SU-DHL-6 (cell line): ENCODE data around the gene ULK3.

ENCODE experiments used
- EZH2phosphoT487 ChIP-seq: fragments of 200-600 bp; sonication (generic), shearing (Covaris generic); conservative IDR thresholded peaks from 2 replicates; pipeline ENCODE4 v1.6.1; 2018; ENCODE audit warnings: mild to moderate bottlenecking, antibody characterized with exemption, low read length, moderate library complexity, mixed read lengths
- TF ChIP-seq, protein P1 (sequence below): fragments of 200-600 bp; sonication (generic); IDR thresholded peaks from one replicate; pipeline ENCODE4 v1.5.1; 2017; ENCODE audit warnings: antibody characterized with exemption, mild to moderate bottlenecking, low read length, moderate library complexity; ENCODE audit not compliant: insufficient read depth, poor library complexity, severe bottlenecking

DNA sequence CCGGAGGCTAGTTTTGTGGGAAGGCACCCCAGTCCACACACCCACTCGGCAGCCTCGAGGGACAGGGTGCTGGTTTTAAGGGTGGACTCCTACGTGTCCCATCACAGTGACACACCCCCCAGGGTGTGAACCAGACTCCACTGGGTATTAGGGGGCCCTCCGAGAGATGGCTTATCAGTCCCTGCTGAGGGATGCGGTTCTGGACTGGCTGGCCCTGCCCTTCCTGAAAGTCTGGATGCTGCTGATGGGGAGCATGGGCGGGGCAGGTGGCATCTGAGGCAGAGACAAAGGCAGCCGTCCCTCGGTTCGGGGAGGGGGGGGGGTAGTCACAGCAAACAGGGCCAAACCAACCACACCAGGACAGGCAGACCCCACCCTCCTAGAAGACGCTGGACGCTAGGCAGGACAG lies 939 bp upstream of the ULK3 start:
- TF ChIP-seq, protein P1, sequence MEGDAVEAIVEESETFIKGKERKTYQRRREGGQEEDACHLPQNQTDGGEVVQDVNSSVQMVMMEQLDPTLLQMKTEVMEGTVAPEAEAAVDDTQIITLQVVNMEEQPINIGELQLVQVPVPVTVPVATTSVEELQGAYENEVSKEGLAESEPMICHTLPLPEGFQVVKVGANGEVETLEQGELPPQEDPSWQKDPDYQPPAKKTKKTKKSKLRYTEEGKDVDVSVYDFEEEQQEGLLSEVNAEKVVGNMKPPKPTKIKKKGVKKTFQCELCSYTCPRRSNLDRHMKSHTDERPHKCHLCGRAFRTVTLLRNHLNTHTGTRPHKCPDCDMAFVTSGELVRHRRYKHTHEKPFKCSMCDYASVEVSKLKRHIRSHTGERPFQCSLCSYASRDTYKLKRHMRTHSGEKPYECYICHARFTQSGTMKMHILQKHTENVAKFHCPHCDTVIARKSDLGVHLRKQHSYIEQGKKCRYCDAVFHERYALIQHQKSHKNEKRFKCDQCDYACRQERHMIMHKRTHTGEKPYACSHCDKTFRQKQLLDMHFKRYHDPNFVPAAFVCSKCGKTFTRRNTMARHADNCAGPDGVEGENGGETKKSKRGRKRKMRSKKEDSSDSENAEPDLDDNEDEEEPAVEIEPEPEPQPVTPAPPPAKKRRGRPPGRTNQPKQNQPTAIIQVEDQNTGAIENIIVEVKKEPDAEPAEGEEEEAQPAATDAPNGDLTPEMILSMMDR: no peak
- no peak for TF ChIP-seq EZH2phosphoT487
